Measurements from ENCODE around the gene HNF4A.
"Not testable (repeated sequence)": the region's sequence is repeated elsewhere in the genome, so short reads cannot be mapped to it uniquely, and the experiment has no call there.

Gene HNF4A

GRCh38 chr20:44468044-44468782, 112.7 kb downstream of the HNF4A start:
- no peak for DNase-seq (ENCODE audit: low read depth in 3 of 3)

GRCh38 chr20:44470327-44470726, 114.8 kb downstream of the HNF4A start:
- DNase-seq (ENCODE audit: low read depth in 3 of 3): no peak

- DNase-seq (ENCODE audit: low read depth in 3 of 3): no peak
Observed at GRCh38 chr20:44471481-44471882, 116.0 kb downstream of the HNF4A start.

- DNase-seq (ENCODE audit: low read depth in 3 of 3): not testable (repeated sequence)
Observed at GRCh38 chr20:44472283-44472682, 116.8 kb downstream of the HNF4A start.

- no peak for DNase-seq (ENCODE audit: low read depth in 3 of 3)
Observed at GRCh38 chr20:44475372-44475693, 119.8 kb downstream of the HNF4A start.

GRCh38 chr20:44475694-44476560, 120.4 kb downstream of the HNF4A start, which contains the start of gene TTPAL:
Gene TTPAL (plus strand): TSS chr20:44475874. CDS start chr20:44480000, 4,126 bp downstream.
- peak; percentile 80 to 89 (median 89) for DNase-seq (ENCODE audit: low read depth in 3 of 3)

- no peak for DNase-seq (ENCODE audit: low read depth in 3 of 3)
Observed at GRCh38 chr20:44477151-44477550, 121.7 kb downstream of the HNF4A start.

GRCh38 chr20:44478206-44478605, 122.7 kb downstream of the HNF4A start:
- DNase-seq (ENCODE audit: low read depth in 3 of 3): no peak

GRCh38 chr20:44479643-44480042, 124.1 kb downstream of the HNF4A start:
- no peak for DNase-seq (ENCODE audit: low read depth in 3 of 3)

GRCh38 chr20:44480097-44480496, 124.6 kb downstream of the HNF4A start:
- DNase-seq (ENCODE audit: low read depth in 3 of 3): no peak

- DNase-seq (ENCODE audit: low read depth in 3 of 3): no peak
Observed at GRCh38 chr20:44481719-44482416, 126.4 kb downstream of the HNF4A start.

GRCh38 chr20:44483112-44483511, 127.6 kb downstream of the HNF4A start:
- DNase-seq (ENCODE audit: low read depth in 3 of 3): no peak

Data from stimulated activated CD4-positive, alpha-beta T cell treated with anti-CD3 and anti-CD28 coated beads, TNF-alpha, amount 100 ng/mL, for 24 hours (primary cell).